Panc1 (cell line): ENCODE measurements around the gene BRAT1. TPM values are rescaled to one million over a fixed set of nuclear protein-coding genes. Genes with fewer than 3 reads are reported as not detected.
A peak's percentile ranks its signal among the peaks of the same experiment; 100 is the strongest.

ENCODE experiments used
- ATAC-seq: fragments of 200-7000 bp; cut with Tn5 transposase; 2 replicates; pipeline ENCODE4 v1.9.1; 2020; ENCODE audit warnings: mild to moderate bottlenecking, moderate library complexity
- BruUV-seq: library from RNA; stranded (reverse); fragments of 400-500 nt; replicated peaks from 2 replicates; lab custom pipeline; 2021; lab: Mats Ljungman, UMichigan
- CTCF ChIA-PET: fragments of 300-600 bp; sonication (Branson Sonifier 250); formaldehyde crosslinking; loops from one replicate; lab custom pipeline; 2022; ENCODE audit warnings: antibody characterized with exemption; lab: Charles Lee
- POLR2A ChIA-PET: fragments of 300-600 bp; sonication (Branson Sonifier 250); formaldehyde crosslinking; loops from one replicate; lab custom pipeline; 2022; ENCODE audit warnings: antibody characterized with exemption; lab: Charles Lee
- DNase-seq: peaks from one replicate; pipeline ENCODE4 v3.0.0-alpha.2; 2010; ENCODE audit warnings: low read depth, low spot score
- H3K27ac ChIP-seq: 2 replicates; pipeline ENCODE4 v1.5.1; 2011; ENCODE audit warnings: mild to moderate bottlenecking, low read length, inconsistent platforms
- H3K27me3 ChIP-seq: fragments of 200-500 bp; sonication (Bioruptor generic); 2 replicates; pipeline ENCODE4 v1.6.0; 2014; ENCODE audit warnings: low read length, inconsistent platforms; ENCODE audit not compliant: control insufficient read depth, insufficient read depth
- H3K36me3 ChIP-seq: fragments of 200-500 bp; sonication (Bioruptor generic); 2 replicates; pipeline ENCODE4 v1.5.1; 2014; ENCODE audit warnings: inconsistent platforms, mild to moderate bottlenecking, low read length, moderate library complexity; ENCODE audit not compliant: control insufficient read depth, insufficient read depth
- H3K4me1 ChIP-seq: 2 replicates; pipeline ENCODE4 v1.5.1; 2011; ENCODE audit warnings: inconsistent platforms, mild to moderate bottlenecking, low read length, moderate library complexity; ENCODE audit not compliant: control insufficient read depth, insufficient read depth
- H3K4me3 ChIP-seq, 2 experiments: 2 replicates each; pipeline ENCODE4 v1.5.1; 2011 to 2012; ENCODE audit warnings: low read depth in 2 of 2, low read length in 2 of 2, mild to moderate bottlenecking in 2 of 2, inconsistent platforms in 1 of 2, moderate library complexity in 1 of 2
- H3K9me3 ChIP-seq: fragments of 200-500 bp; sonication (Bioruptor generic); 2 replicates; pipeline ENCODE4 v1.5.1; 2014; ENCODE audit warnings: low read depth, mild to moderate bottlenecking, inconsistent platforms, low read length, moderate library complexity; ENCODE audit not compliant: control insufficient read depth, insufficient read depth
- POLR2AphosphoS5 ChIP-seq: IDR thresholded peaks from 2 replicates; pipeline ENCODE4 v1.6.1; 2012; ENCODE audit warnings: mild to moderate bottlenecking, low read depth, low read length, moderate library complexity
- SIN3A ChIP-seq: IDR thresholded peaks from 2 replicates; pipeline ENCODE4 v1.6.1; 2012; ENCODE audit warnings: low read depth, mild to moderate bottlenecking, low read length, moderate library complexity, borderline replicate concordance; ENCODE audit not compliant: insufficient read depth
- TCF7L2 ChIP-seq: IDR thresholded peaks from 2 replicates; pipeline ENCODE4 v1.6.1; 2011; ENCODE audit warnings: mild to moderate bottlenecking, low read depth, low read length, inconsistent platforms
- in situ Hi-C: cut with HindIII; loops from 2 replicates; pipeline ENCODE4 v1.10.0; 2016; ENCODE audit warnings: low sequenced_read_pairs, low pct_unique_long_range_greater_than_20kb
- intact Hi-C: fragments of 100-400 bp; cut with micrococcal nuclease; formaldehyde crosslinking; loops from one replicate; pipeline ENCODE4 v1.10.0; 2022; ENCODE audit not compliant: unreplicated experiment
- total RNA-seq: library from RNA; stranded (reverse); gene quantifications from one replicate; pipeline ENCODE4 v1.2.1, GENCODE V29; 2021; ENCODE audit not compliant: unreplicated experiment
- TF ChIP-seq, protein P1 (sequence below), 2 experiments: IDR thresholded peaks; 2 replicates each; pipeline ENCODE4 v1.6.1; 2011 to 2012; ENCODE audit warnings: low read depth in 2 of 2, control low read depth in 1 of 2, low read length in 1 of 2, mild to moderate bottlenecking in 1 of 2, moderate library complexity in 1 of 2; ENCODE audit not compliant: insufficient read depth in 1 of 2
- TF ChIP-seq, protein P2 (sequence below): fragments of 450-650 bp; IDR thresholded peaks from 2 replicates; pipeline ENCODE4 v1.5.1; 2017; ENCODE audit warnings: mild to moderate bottlenecking

Gene BRAT1
- total RNA-seq, 1 experiment from 2014 or later, result 76.9 TPM

DNA sequence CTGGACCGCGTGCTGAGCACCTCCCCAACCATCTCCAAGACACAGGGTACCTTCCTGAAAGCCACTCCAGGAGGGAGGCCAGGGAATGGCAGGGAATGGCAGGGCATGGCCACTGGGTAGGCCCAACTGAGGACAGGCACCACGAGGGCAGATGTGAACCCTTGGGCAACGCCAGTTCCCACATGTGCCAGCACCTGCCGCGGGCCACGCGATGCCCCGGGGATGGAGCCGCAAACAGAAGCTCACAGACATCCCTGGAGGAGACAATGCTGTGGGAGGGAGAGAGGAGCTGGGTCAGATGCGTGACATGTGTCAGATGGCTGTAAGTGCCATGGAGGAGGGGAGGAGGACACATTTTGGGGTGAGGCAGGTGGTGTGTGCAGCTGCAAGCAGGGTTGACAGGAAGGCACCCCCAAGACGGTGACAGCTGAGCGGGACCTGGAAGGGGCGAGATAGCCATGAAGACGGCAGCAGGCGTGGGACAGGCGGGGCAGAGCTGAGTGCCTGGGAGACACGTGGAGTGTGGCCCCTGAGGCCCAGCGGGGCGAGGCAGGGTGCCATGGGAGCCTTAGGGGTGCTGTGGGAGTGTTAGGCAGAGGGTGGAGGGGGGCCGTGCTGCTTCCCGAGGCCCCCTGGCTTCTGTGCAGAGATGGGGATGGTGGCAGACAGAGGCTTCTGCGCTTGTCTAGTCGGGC lies 31.1 kb upstream of the BRAT1 start:
- CTCF ChIA-PET, result no interaction called here
- Histone ChIP-seq H3K27ac (no peak overlapping the region), H3K4me1 (no peaks in the 10 kb centered on the region), H3K36me3 (no peaks in the 10 kb centered on the region), H3K4me3 (no peak overlapping the region), H3K27me3 (no peaks in the 10 kb centered on the region), H3K9me3 (no peaks in the 10 kb centered on the region)
- intact Hi-C loops, result no loop called here
- 0 out of 2 replicates have a peak, but pooled peaks have one; percentile 13 for ATAC-seq
- in situ Hi-C loops, result no loop called here
- no peak for TF ChIP-seq POLR2AphosphoS5
- TF ChIP-seq, protein P1, sequence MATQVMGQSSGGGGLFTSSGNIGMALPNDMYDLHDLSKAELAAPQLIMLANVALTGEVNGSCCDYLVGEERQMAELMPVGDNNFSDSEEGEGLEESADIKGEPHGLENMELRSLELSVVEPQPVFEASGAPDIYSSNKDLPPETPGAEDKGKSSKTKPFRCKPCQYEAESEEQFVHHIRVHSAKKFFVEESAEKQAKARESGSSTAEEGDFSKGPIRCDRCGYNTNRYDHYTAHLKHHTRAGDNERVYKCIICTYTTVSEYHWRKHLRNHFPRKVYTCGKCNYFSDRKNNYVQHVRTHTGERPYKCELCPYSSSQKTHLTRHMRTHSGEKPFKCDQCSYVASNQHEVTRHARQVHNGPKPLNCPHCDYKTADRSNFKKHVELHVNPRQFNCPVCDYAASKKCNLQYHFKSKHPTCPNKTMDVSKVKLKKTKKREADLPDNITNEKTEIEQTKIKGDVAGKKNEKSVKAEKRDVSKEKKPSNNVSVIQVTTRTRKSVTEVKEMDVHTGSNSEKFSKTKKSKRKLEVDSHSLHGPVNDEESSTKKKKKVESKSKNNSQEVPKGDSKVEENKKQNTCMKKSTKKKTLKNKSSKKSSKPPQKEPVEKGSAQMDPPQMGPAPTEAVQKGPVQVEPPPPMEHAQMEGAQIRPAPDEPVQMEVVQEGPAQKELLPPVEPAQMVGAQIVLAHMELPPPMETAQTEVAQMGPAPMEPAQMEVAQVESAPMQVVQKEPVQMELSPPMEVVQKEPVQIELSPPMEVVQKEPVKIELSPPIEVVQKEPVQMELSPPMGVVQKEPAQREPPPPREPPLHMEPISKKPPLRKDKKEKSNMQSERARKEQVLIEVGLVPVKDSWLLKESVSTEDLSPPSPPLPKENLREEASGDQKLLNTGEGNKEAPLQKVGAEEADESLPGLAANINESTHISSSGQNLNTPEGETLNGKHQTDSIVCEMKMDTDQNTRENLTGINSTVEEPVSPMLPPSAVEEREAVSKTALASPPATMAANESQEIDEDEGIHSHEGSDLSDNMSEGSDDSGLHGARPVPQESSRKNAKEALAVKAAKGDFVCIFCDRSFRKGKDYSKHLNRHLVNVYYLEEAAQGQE (IDR thresholded peaks at IDR 0.05; ENCODE audit: insufficient read depth in 1 of 2, low read depth in 2 of 2, low read length in 1 of 2), result no peak
- TF ChIP-seq TCF7L2, result no peak
- TF ChIP-seq SIN3A, result no peak
- TF ChIP-seq, protein P2, sequence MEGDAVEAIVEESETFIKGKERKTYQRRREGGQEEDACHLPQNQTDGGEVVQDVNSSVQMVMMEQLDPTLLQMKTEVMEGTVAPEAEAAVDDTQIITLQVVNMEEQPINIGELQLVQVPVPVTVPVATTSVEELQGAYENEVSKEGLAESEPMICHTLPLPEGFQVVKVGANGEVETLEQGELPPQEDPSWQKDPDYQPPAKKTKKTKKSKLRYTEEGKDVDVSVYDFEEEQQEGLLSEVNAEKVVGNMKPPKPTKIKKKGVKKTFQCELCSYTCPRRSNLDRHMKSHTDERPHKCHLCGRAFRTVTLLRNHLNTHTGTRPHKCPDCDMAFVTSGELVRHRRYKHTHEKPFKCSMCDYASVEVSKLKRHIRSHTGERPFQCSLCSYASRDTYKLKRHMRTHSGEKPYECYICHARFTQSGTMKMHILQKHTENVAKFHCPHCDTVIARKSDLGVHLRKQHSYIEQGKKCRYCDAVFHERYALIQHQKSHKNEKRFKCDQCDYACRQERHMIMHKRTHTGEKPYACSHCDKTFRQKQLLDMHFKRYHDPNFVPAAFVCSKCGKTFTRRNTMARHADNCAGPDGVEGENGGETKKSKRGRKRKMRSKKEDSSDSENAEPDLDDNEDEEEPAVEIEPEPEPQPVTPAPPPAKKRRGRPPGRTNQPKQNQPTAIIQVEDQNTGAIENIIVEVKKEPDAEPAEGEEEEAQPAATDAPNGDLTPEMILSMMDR, result no peak
- no peak for DNase-seq
- POLR2A ChIA-PET, result no interaction called here
- no TSS peak for BruUV-seq

DNA sequence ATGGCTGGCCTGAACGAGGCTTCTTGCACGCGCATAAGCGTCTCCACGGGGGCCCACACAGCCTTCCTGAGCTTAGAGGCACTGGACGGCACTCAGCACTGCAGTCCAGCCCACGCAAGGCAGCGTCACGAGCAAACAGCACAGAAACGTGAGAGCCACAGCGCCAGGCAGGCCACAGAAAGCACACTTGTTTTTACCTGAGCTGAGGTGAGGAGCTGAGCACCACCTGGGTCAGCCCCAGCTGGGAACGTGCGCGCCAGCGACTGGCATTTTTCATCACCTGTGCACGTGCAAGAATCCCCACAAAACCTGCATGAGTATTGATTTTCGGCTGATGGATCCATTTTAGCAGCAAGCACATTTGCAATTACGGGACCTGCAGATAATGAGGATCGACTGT lies 30.1 kb upstream of the BRAT1 start:
- BruUV-seq, result no TSS peak
- TF ChIP-seq POLR2AphosphoS5 (no peak), TCF7L2 (no peak), SIN3A (no peak)
- TF ChIP-seq, protein P1 (IDR thresholded peaks at IDR 0.05; ENCODE audit: insufficient read depth in 1 of 2, low read depth in 2 of 2, low read length in 1 of 2), result no peak
- TF ChIP-seq, protein P2, result no peak
- Histone ChIP-seq H3K4me3 (no peak overlapping the region), H3K27ac (no peak overlapping the region), H3K9me3 (no peaks in the 10 kb centered on the region), H3K36me3 (no peaks in the 10 kb centered on the region), H3K27me3 (no peaks in the 10 kb centered on the region), H3K4me1 (no peaks in the 10 kb centered on the region)
- ChIA-PET POLR2A (no interaction called here), CTCF (no interaction called here)
- intact Hi-C loops, result no loop called here
- no peak for DNase-seq
- in situ Hi-C loops, result no loop called here
- ATAC-seq, result no peak
